GM18526 (cell line): ENCODE data around the gene GARNL3.

Experiments used
- POLR2A ChIP-seq: IDR thresholded peaks from 3 replicates; pipeline ENCODE4 v1.6.1; 2011; ENCODE audit not compliant: insufficient read length; ENCODE audit errors: extremely low read depth

Gene GARNL3

DNA sequence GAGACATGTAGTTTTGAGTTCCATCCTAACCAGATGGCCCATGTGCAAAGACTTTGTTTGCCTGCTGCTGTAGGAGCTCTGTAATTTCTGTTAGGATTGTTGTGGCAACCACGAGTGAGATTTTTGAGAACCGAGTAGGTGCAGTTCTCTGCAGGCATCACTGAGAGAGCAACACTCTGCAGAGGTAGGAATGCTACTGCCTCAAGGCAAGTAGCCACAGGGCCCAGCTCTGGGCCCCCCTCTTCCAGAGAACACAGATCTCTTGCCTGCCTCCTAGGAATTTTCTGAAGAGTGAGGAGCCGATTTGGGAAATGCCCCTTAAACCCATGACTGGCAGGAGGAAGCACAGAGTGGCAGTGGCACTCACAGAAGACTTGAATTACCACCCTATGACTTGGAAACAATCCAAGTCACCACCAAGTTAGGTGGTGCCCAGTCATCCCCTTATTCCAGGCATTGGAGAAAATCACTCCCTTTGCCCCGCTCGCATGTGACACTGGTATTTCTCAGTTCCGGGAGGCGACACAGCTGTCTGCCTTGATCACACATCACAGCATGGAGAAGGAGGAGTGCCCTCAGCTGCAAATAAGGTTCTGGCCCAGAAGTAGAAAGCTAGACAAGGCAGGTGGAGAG, 79.9 kb downstream of the GARNL3 start:
- TF ChIP-seq POLR2A = no peak

DNA sequence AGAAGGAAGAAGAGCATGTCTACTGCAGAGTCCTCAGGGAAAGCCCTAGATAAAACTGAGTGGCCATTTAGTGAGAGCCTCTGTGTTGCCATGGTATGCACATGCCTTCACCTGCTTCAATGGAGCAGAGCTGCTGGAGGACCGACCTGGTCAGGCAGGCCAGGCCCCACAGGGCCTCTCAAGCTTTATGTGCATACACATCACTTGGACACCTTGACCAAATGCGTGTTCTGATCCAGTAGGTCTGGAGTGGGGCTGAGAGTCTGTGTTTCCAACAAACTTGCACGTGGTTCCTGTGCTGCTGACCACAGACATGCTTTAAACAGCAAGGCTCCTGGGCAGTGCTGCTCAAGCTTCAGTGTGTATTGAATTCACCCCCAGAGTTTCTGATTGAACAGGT, 81.0 kb downstream of the GARNL3 start:
- no peak for TF ChIP-seq POLR2A

DNA sequence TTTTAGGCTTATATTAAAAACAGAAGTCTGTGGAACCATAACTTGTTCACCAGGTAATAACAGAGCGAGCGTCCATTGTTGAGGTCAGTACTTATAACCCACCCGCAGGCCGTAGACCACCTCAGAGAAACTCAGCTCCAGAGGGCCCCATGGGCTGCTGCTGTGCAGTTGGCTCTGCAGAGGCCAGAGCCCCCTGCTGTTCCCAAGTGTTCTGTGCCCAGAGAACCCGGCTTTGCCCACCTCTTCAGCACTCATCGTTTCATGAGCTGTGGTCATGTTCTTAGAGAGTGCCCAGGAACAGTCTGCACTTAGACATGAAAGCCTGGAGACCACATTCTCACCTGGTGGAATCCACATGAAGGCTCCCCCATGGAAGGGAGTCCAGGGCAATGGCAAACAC, 82.0 kb downstream of the GARNL3 start:
- TF ChIP-seq POLR2A = no peak

DNA sequence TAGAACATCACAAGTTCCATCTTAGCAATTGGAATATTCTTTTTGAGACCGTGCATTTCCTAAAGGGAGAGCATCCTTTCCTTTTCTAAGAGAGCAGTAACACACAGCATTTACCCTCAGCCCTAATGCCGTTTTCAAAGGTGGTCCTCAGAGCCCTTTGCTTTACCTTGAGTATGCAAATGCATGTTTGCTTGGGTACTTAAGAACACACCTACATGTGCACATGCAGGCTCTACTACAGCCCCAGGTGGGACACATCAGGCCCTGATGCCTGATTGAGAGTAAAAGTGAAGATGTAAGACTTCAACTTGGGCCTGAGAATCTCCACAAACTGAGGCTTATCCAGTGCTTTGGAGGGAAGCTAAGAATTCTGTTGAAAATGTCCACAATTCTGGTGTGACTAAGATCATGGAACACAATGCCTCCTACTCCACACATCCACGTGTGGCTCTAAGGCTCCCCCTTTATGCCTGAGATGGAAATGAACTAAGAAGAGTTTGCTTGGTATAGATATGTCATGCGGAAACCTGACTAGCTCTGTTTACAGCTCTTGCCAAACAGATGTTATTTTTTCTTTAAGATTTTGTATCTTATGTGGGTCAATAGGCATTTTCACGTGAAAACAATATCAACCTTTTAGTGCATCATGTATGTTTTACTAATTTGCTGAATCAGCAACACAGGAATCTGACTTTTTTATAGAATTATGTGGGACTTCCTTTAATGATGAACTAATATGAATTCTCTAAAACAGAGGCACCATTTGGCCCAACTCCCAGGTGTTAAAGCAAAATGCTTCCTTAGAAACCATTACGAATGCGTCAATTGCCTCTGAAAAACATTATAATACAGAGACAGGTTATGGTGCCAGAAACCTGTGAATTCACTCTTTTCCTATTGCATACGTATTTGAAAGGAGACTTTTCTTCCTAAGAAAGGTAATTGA, 83.5 kb downstream of the GARNL3 start:
- TF ChIP-seq POLR2A = no peak

DNA sequence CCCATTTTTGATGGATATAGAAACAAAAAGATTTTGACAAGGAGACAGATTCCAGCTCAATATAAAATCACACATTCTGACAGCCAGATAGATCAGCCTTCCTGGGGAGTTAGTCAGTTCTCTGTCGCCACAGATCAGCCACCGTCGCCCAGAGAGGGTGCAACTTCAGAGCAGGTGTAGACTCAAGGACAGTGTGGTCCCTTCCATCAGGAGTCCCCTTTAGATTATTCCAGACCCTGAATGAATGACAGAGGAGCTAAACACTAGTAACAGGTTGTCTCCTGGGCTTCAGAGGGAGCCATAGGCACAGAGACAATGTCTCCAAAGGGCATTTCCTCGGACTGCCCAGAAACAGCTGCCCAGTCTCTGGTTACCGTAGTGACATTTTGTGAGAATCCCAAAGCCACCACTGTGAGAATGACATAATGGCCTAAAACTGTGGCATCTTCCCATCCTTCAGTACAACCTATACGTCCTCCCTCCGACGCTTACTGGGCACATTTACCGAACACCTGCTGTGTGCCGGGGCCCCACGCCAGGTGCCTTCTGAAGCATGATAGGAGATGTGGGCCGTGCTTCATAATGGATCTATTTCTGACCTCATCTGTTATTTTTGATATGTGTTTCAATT, 85.0 kb downstream of the GARNL3 start:
- TF ChIP-seq POLR2A = no peak

DNA sequence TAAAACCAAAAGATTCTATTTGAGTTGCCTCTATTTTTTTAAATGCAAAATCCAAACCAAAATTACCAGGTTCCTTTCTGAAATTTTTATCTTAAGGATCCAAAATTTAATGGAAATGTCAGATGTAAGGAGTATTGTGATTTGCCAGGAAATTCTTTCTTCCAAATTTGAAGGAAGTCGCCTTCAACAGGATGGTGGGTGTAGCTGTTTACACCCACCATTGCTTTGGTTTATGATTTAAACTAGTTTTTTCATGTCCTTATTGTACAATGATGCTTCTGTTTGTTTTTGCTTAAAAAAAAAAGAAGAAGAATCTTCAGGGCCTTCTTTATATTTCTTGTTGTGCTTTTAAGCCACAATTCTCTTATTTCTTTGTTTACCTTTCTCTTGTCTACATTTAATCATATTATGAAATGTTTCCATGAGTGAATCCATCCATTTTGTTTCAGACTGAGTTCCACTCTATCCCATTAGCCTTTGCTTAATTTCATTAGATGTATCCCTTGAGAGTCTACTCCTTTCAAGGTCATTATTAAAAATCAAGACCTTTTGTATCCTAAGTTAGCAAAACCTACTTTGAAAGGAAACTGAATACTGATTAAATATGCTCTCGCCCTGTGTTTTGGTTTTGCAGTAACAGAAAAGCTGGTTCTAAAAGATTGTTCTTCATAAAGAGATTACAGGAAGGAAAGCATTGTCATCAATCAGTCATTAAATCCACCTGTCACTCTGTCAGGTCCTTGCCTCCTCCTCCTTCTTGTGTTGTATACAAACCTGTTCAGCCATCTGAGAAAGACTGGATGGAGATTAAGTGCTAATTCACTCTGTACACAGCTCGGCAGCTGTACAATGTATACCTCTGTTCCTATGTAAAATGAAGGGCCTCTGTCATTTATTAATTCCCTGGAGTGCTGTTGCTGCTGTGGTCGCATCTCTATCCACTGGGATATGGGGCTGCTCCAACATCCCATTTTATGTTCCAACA, 86.9 kb downstream of the GARNL3 start:
- TF ChIP-seq POLR2A = no peak

DNA sequence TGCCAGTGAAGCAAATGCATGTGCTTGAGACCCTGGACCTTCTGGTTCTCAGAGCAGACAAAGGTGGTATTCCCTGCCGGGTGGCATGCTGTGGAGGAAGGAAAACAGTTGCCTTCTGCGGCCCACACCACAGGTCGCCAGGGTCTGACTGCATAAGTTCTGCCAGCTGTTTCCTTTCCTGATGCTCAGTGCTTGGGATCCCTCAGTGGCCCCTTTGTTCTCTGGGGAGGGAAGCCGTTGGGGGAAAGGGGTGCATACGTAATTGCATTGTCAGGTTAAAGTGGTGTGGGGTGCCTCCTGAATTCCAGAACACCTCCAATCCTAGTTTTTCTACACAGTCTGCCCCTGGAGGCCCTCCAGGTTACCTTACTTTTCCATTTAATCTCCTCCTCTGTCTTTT, 89.3 kb downstream of the GARNL3 start:
- TF ChIP-seq POLR2A = no peak

DNA sequence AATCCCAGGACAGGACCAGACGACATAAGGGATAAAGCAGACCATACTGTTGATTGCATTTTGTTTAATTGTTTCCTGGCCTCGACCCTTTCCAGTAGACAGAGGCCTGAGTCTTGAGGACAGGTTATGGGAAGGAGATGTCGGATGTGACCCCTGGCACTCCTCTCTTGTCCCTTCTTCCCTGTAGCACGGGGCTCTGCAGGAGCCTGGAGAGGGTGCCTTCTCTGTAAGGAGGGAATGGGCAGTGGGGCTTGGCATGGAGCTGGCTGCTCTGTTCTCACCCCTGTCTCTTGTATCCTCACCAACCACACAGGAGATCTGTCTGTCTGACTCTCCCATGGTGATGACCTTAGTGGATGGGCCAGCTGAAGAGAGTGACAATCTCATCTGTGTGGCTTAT, 92.3 kb downstream of the GARNL3 start:
- TF ChIP-seq POLR2A = no peak

DNA sequence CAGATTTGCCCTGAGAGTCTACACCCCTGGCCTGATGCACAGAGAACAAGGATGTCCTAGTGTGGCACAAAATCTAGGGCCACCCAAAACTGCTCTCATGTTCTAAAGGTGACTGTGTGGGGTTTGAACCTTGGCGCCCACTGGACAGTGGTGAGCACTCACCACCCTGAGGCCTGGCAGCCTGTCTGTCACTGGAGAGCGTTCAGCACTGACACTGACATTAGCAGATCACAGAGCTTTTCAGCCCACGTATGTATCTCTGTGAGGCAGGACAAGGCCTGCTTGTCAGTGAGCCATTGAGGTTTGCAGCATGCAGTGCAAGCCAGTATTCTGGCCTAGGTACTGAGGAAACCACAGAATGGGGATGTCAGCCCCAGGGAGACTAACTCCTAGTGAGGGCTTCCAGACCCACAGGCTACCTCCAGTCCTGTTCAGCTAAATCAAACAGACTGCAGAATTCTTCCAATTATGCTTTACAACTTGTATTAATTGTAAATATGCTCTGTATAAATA, 93.5 kb downstream of the GARNL3 start:
- no peak for TF ChIP-seq POLR2A

DNA sequence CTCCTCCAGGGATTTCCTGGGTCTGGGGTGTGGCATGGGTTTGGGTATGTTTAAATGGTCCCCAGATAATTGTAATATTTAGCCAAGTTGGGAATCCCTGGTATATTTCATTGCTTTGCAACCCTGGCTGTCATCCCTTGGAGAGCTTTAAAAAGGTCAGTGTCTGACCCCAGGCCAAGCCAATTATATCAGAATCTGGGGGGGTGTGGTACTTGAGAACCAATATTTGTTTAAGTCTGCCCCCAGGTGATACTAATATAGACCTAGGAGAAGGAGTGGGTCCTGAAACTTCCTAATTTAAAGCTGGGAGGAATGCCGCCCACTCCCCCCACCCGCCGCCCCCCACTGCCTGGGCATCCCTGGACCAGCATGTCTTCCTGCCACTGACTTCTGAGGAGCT, 94.2 kb downstream of the GARNL3 start:
- no peak for TF ChIP-seq POLR2A

DNA sequence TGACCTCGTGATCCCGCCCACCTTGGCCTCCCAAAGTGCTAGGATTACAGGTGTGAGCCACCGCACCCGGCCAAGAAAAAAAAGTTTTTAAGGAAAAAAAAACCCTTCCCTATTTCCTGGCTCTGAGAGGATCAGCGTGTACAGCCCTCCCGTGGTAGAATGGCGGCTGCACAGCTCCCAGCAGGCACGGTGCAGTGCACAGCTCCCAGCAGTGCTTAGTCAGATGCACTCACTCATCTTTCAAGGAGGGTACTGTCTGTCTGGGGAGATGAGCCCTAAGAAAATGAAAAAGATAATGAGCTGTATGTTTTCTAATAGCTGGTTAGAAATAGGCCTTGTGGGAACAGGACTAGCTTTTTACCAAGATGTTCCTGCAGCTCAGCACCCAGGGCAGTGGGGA, 95.7 kb downstream of the GARNL3 start:
- TF ChIP-seq POLR2A = no peak

DNA sequence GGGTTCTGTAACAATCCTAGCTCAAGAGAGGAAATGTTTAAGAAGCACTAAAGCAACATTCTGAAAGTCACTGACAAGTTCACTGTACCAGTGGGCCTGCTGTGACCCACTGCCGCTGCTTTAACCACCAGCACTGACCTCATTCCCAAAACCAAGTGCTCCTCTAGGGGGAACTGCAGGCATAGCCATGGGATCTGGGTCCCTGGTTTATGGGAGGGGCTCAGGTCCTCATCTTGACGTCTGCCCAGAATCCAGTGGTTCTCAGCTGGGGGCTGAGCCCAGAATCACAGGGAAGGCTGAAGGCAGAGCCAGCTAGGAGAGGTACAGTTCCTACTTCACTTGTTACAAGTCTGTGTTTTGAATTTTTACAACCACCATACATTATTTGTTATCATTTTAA, 96.3 kb downstream of the GARNL3 start:
- TF ChIP-seq POLR2A = no peak

DNA sequence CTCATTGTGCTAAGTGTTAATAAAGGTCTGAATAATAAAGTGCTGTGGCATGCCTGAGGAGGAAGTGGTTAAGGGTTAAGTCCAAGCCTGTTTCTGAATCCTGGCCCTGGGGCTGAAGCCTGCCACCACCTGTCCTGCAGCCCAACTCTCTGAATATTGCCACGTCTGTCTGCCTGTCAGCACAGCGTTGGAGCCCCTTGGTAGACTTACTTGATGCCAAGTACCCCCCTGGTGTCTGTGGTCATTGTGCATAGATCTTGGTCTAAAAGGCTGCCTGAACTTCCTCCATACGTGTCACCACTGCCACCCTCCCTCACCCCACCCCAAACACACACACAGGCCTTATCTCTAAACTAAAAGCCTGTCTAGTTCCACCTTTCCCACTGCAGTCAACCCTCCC, 97.0 kb downstream of the GARNL3 start:
- TF ChIP-seq POLR2A = no peak

DNA sequence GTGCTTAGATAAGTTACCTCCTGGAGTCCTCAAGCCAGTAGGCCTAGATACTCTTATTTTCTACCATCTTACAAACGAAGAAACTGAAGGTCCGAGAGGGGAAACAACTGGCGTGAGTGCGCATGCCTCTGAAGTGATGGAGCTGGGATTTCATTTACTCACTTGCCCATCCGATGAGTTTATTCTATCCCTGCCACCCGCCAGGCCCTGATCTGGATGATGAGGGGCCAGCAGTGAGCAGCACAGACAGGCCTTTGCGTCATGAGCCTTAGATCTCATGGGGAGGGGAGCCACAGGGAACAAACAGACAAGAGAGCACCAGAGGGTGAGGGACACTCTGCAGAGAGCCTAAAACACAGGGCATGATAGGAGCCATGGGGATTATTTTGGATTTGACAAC, 98.3 kb downstream of the GARNL3 start:
- TF ChIP-seq POLR2A = no peak

DNA sequence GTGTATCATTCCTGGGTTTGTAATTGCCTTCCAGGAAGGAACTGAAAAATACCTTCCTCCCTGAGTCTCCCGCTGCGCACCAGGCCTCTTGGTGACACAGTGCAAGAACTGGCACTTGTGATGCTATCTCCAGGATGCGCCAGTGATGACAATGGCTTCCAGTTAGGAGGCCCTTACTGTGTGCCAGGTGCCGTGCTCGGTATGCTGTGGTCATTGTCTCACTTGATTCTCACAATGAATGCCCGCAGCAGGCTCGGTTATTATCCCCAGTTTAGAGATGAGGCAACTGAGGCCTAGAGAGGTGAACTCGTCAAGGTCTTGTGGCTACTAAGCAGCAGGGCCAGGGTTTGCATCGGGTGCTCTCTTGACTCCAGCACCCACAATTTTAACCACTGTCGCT, 100.9 kb downstream of the GARNL3 start:
- no peak for TF ChIP-seq POLR2A
